DOHH2 (cell line): ENCODE data around the gene DCAF15.

Source experiments
- EZH2phosphoT487 ChIP-seq: fragments of 200-600 bp; sonication (generic); IDR thresholded peaks from 2 replicates; pipeline ENCODE4 v1.6.1; 2017; ENCODE audit warnings: borderline replicate concordance, mild to moderate bottlenecking, antibody characterized with exemption, low read length, moderate library complexity, mixed read lengths
- TF ChIP-seq, protein P1 (sequence below): fragments of 200-600 bp; sonication (generic); IDR thresholded peaks from one replicate; pipeline ENCODE4 v1.5.1; 2014; ENCODE audit warnings: antibody characterized with exemption, mild to moderate bottlenecking, low read depth, low read length; ENCODE audit not compliant: poor library complexity, severe bottlenecking

DNA sequence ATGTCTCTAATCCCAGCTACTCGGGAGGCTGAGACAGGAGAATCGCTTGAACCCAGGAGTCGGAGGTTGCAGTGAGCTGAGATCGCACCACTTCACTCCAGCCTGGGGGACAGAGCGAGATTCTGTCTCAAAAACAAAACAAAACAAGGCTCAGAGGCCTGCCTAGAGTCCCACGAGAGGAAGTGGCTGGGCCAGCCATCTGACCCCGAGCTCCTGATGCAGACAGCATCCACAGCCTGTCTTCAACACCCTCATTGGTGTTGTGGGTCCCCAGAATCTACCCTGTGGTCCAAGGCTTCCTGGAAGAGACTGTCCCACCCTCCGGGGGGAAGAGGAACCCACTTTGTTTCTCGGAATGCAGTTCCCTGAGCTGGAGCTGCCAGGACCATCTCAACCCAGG is 29.2 kb downstream of the DCAF15 start:
- TF ChIP-seq, protein P1, sequence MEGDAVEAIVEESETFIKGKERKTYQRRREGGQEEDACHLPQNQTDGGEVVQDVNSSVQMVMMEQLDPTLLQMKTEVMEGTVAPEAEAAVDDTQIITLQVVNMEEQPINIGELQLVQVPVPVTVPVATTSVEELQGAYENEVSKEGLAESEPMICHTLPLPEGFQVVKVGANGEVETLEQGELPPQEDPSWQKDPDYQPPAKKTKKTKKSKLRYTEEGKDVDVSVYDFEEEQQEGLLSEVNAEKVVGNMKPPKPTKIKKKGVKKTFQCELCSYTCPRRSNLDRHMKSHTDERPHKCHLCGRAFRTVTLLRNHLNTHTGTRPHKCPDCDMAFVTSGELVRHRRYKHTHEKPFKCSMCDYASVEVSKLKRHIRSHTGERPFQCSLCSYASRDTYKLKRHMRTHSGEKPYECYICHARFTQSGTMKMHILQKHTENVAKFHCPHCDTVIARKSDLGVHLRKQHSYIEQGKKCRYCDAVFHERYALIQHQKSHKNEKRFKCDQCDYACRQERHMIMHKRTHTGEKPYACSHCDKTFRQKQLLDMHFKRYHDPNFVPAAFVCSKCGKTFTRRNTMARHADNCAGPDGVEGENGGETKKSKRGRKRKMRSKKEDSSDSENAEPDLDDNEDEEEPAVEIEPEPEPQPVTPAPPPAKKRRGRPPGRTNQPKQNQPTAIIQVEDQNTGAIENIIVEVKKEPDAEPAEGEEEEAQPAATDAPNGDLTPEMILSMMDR, result no peak
- no peak for TF ChIP-seq EZH2phosphoT487
